Measurements from ENCODE around the gene LRFN2. TPM values are rescaled to one million over a fixed set of nuclear protein-coding genes. Genes with fewer than 3 reads are reported as not detected.

The LRFN2 gene
- polyA plus RNA-seq, 1 experiment: not detected

GRCh38 chr6:40432982-40433381, 154.2 kb downstream of the LRFN2 start:
- DNase-seq (ENCODE audit: low read depth, low spot score): no peak
- CTCF ChIA-PET: no interaction called here
- H3K27ac ChIP-seq (ENCODE audit: low read depth, low read length): no peak overlapping the region
- no peaks in the 10 kb centered on the region for H3K9me3 ChIP-seq (ENCODE audit: control insufficient read depth, insufficient read depth, low read length)
- TF ChIP-seq CTCF (IDR thresholded peaks at IDR 0.05; ENCODE audit: low read depth, low read length): no peak
- POLR2A ChIA-PET: no interaction called here
- no peak overlapping the region for H3K4me3 ChIP-seq (ENCODE audit: low read depth, low read length)
- H3K27me3 ChIP-seq (ENCODE audit: control insufficient read depth, insufficient read depth, low read length): no peaks in the 10 kb centered on the region

GRCh38 chr6:40431706-40432105, 155.5 kb downstream of the LRFN2 start:
- POLR2A ChIA-PET: no interaction called here
- H3K27ac ChIP-seq (ENCODE audit: low read depth, low read length): no peak overlapping the region
- no peaks in the 10 kb centered on the region for H3K9me3 ChIP-seq (ENCODE audit: control insufficient read depth, insufficient read depth, low read length)
- no peak for TF ChIP-seq CTCF (IDR thresholded peaks at IDR 0.05; ENCODE audit: low read depth, low read length)
- no peak for DNase-seq (ENCODE audit: low read depth, low spot score)
- H3K27me3 ChIP-seq (ENCODE audit: control insufficient read depth, insufficient read depth, low read length): no peaks in the 10 kb centered on the region
- CTCF ChIA-PET: no interaction called here
- H3K4me3 ChIP-seq (ENCODE audit: low read depth, low read length): no peak overlapping the region

GRCh38 chr6:40427196-40427595, 160.0 kb downstream of the LRFN2 start:
- no peak for DNase-seq (ENCODE audit: low read depth, low spot score)
- Histone ChIP-seq H3K27me3 (ENCODE audit: control insufficient read depth, insufficient read depth, low read length) (no peaks in the 10 kb centered on the region), H3K27ac (ENCODE audit: low read depth, low read length) (no peak overlapping the region), H3K4me3 (ENCODE audit: low read depth, low read length) (no peak overlapping the region), H3K9me3 (ENCODE audit: control insufficient read depth, insufficient read depth, low read length) (no peaks in the 10 kb centered on the region)
- ChIA-PET POLR2A (no interaction called here), CTCF (no interaction called here)
- TF ChIP-seq CTCF (IDR thresholded peaks at IDR 0.05; ENCODE audit: low read depth, low read length): no peak

- CTCF ChIA-PET: no interaction called here
- H3K9me3 ChIP-seq (ENCODE audit: control insufficient read depth, insufficient read depth, low read length): no peaks in the 10 kb centered on the region
- H3K4me3 ChIP-seq (ENCODE audit: low read depth, low read length): no peak overlapping the region
- no peak for DNase-seq (ENCODE audit: low read depth, low spot score)
- H3K27me3 ChIP-seq (ENCODE audit: control insufficient read depth, insufficient read depth, low read length): no peaks in the 10 kb centered on the region
- no peak overlapping the region for H3K27ac ChIP-seq (ENCODE audit: low read depth, low read length)
- TF ChIP-seq CTCF (IDR thresholded peaks at IDR 0.05; ENCODE audit: low read depth, low read length): no peak
- POLR2A ChIA-PET: no interaction called here
Observed at GRCh38 chr6:40426346-40427066, 160.7 kb downstream of the LRFN2 start.

- H3K4me3 ChIP-seq (ENCODE audit: low read depth, low read length): no peak overlapping the region
- ChIA-PET CTCF (no interaction called here), POLR2A (no interaction called here)
- H3K27me3 ChIP-seq (ENCODE audit: control insufficient read depth, insufficient read depth, low read length): no peaks in the 10 kb centered on the region
- no peaks in the 10 kb centered on the region for H3K9me3 ChIP-seq (ENCODE audit: control insufficient read depth, insufficient read depth, low read length)
- no peak for TF ChIP-seq CTCF (IDR thresholded peaks at IDR 0.05; ENCODE audit: low read depth, low read length)
- no peak overlapping the region for H3K27ac ChIP-seq (ENCODE audit: low read depth, low read length)
- no peak for DNase-seq (ENCODE audit: low read depth, low spot score)
Observed at GRCh38 chr6:40425192-40425919, 161.8 kb downstream of the LRFN2 start.
